ENCODE measurements around the gene KCNN3.

KCNN3 gene

GRCh38 chr1:154846565-154847442 lies 23.3 kb downstream of the KCNN3 start:
- TF ChIP-seq, protein P1, sequence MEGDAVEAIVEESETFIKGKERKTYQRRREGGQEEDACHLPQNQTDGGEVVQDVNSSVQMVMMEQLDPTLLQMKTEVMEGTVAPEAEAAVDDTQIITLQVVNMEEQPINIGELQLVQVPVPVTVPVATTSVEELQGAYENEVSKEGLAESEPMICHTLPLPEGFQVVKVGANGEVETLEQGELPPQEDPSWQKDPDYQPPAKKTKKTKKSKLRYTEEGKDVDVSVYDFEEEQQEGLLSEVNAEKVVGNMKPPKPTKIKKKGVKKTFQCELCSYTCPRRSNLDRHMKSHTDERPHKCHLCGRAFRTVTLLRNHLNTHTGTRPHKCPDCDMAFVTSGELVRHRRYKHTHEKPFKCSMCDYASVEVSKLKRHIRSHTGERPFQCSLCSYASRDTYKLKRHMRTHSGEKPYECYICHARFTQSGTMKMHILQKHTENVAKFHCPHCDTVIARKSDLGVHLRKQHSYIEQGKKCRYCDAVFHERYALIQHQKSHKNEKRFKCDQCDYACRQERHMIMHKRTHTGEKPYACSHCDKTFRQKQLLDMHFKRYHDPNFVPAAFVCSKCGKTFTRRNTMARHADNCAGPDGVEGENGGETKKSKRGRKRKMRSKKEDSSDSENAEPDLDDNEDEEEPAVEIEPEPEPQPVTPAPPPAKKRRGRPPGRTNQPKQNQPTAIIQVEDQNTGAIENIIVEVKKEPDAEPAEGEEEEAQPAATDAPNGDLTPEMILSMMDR (IDR thresholded peaks at IDR 0.05; ENCODE audit: insufficient read depth, low read depth, low read length, missing control alignments): no peak
- H3K4me3 ChIP-seq (ENCODE audit: low read depth, low read length): no peak overlapping the region
- DNase-seq (ENCODE audit: low read depth): no peak

GRCh38 chr1:154845879-154846278 lies 24.2 kb downstream of the KCNN3 start:
- no peak for DNase-seq (ENCODE audit: low read depth)
- TF ChIP-seq, protein P1 (IDR thresholded peaks at IDR 0.05; ENCODE audit: insufficient read depth, low read depth, low read length, missing control alignments): no peak
- no peak overlapping the region for H3K4me3 ChIP-seq (ENCODE audit: low read depth, low read length)

GRCh38 chr1:154845174-154845573 lies 24.9 kb downstream of the KCNN3 start:
- no peak overlapping the region for H3K4me3 ChIP-seq (ENCODE audit: low read depth, low read length)
- TF ChIP-seq, protein P1 (IDR thresholded peaks at IDR 0.05; ENCODE audit: insufficient read depth, low read depth, low read length, missing control alignments): no peak
- DNase-seq (ENCODE audit: low read depth): no peak

- H3K4me3 ChIP-seq (ENCODE audit: low read depth, low read length): no peak overlapping the region
- no peak for DNase-seq (ENCODE audit: low read depth)
- TF ChIP-seq, protein P1 (IDR thresholded peaks at IDR 0.05; ENCODE audit: insufficient read depth, low read depth, low read length, missing control alignments): no peak
Measured at GRCh38 chr1:154844297-154844681, 25.8 kb downstream of the KCNN3 start.

DNA sequence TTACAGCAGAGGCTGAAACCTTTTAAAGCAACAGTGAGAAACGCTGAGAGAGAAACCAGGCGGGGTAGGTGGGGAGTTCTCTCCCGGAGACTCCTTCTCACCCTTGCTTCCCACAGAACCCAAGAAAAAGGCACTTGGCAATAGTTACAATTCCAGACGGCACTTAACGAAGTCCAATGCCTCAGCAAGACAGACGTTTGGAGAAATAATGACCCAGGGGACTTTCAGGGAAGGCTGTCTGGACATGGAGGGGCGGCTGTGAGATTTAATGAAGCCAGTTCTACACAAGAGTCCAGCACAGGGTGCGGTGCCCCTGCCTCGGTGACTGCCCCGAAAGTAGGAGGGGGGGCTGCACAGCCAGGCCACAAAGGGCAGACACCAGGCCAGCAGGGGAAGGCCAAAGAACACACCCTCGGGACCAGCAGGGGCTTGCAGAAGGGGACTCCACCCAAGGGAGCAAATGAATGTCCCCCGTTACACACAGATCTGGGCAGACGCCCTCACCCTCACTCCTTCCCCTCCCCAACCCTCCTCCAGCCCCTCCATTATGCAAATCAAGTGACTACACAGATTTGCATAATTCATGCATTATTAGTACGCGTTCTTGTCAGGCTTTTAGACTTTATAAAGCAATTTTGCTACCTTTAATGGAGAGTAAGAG lies 26.3 kb downstream of the KCNN3 start:
- no peak overlapping the region for H3K4me3 ChIP-seq (ENCODE audit: low read depth, low read length)
- TF ChIP-seq, protein P1 (IDR thresholded peaks at IDR 0.05; ENCODE audit: insufficient read depth, low read depth, low read length, missing control alignments): no peak
- DNase-seq (ENCODE audit: low read depth): peak; percentile 53

DNA sequence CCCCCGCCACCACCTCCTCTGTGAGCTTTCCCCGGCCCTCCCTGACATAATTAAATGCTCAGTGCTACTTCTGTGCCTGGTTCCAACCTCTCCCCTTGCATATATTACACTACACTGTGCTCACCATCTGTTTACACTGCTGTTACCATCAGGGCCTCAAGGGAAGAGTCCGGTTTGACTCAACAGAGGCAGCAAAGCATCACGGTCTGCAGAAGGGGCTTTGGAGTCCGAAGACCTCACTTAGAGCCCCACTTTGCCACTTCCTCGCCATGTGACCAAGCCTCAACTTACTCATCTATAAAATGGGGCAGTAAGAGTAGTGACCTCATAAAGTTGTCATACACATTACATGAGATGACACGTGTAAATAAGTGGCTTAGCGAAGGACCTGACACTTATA lies 27.4 kb downstream of the KCNN3 start:
- TF ChIP-seq, protein P1 (IDR thresholded peaks at IDR 0.05; ENCODE audit: insufficient read depth, low read depth, low read length, missing control alignments): no peak
- DNase-seq (ENCODE audit: low read depth): no peak
- H3K4me3 ChIP-seq (ENCODE audit: low read depth, low read length): no peak overlapping the region
